Hematopoietic multipotent progenitor cell treated with erythropoietin and hydrocortisone succinate and interleukin-3 and kit ligand, for 8 days (in vitro differentiated cells): ENCODE results near the gene OR2AP1.
"Not testable (repeated sequence)": the region's sequence is repeated elsewhere in the genome, so short reads cannot be mapped to it uniquely, and the experiment has no call there.

ENCODE experiments used
- DNase-seq: peaks from one replicate; pipeline ENCODE4 v3.0.0-alpha.2; 2015

Gene OR2AP1

DNA sequence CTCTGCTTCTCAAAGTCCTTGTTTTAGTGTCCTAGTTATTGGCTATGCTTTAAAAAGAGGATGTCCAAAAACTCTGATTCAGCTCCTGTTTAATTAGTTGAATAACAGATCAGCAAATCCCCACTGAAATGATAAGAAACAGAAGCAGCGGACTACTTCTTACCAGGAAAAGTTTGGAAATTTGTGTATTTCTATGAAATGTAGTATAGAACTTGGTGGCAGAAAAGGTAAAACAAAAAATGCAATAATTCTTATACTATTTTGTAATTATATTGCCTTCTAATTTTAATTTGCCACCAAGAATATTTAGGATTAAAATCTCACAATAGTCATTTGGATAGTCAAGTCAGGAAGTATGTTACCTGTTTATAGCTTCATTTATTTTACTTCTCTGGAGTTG, at the start of gene OR2AP1:
Gene OR2AP1 (plus strand): TSS at position 301 of the 400 bp plus-strand sequence. CDS start 1,947 bp downstream, outside the sequence.
- DNase-seq: no peak

DNA sequence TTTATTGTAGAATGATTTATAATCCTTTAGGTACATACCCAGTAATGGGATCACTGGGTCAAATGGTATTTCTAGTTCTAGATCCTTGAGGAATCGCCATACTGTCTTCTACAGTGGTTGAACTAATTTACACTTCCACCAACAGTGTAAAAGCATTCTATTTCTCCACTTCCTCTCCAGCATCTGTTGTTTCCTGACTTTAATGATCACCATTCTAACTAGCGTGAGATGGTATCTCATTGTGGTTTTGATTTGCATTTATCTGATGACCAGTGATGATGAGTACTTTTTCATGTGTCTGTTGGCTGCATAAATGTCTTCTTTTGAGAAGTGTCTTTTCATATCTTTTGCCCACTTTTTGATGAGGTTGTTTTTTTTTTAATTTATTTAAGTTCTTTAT, 24.0 kb upstream of the OR2AP1 start:
- DNase-seq: not testable (repeated sequence)

DNA sequence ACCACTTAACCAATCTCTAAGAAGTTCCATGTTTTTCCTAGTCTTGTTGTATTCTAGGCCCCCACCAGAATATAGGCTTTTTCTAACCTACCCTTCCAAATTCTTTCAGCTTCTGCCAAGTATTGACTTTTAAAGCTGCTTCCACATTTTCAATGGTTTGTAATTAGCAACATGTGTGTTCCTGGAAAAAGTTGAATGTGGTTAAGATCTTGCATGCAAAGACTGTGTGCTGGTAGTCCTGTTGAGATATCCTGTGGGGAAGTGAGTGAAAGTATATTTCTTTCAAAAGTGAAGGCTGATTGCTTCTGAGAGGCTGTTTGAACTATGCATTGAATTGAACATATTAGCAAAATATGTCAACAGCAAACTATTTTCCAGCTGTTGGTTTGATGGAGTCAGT, 23.5 kb upstream of the OR2AP1 start:
- DNase-seq: peak; percentile 17

DNA sequence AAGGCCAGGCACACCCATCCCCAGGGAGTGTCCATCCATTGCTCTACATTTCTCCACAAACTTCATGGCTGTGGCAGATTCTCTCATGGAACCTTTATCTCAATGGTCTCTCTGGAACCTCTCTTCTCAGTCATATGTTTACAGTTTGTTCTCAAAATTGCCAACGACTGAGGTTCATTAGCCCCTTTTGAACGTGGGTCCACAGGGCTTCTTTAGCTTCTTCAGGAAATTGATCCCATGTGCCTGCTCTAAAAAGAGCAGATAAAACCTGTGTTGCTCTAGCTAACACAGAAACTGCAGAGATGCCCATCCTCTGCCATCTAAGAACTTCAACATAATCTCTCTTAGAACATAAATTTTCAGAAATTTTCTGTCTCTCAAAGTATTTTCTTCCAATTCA, 23.0 kb upstream of the OR2AP1 start, which contains the start of gene OR6C4:
Gene OR6C4 (plus strand): TSS at position 301 of the 400 bp plus-strand sequence. CDS start 1,625 bp downstream, outside the sequence.
- no peak for DNase-seq

DNA sequence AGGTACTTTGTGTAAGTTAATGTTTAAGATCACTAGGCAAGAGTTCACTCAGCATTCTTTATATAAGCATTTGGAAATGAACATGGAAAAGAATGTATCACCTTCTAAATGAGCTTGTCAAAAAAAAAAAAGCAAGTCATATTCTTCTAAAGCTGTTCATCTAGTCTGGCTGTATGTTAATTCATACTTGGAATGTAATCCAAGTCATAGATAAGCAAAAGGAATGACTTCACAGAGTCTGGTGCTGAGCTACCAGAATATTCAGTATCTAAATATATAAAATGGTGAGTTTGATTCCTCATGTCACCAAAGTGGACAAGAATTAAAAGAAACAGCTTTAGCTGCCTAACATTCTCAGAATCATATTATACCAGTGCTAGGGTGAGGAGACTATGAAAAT, 18.0 kb upstream of the OR2AP1 start:
- DNase-seq: no peak

DNA sequence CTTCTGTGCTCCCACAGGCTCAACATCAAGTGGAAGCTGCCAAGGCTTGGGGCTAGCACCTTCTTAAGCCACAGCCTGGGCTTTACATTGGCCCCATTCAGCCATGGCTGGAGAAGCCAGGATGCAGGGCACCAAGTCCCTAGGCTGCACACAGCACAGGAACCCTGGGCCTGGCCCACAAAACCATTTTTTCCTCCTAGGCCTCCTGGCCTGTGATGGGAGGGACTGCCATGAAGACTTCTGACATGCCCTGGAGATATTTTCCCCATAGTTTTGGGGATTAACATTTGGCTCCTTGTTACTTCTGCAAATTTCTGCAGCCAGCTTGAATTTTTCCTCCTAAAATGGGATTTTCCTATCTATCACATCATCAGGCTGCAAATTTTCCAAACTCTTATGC, 2.2 kb upstream of the OR2AP1 start:
- not testable (repeated sequence) for DNase-seq

DNA sequence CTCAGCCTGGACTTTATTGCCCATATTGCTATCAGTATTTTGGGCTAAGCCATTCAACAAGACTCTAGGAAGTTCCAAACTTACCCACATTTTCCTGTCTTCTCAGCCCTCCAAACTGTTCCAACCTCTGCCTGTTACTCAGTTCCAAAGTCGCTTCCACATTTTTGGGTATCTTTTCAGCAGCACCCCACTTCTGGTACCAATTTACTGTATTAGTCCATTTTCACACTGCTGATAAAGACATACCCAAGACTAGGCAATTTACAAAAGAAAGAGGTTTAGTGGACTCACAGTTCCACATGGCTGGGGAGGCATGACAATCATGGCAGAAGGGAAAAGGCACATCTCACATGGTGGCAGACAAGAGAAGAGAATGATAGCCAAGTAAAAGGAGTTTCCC, 1.6 kb upstream of the OR2AP1 start:
- DNase-seq: not testable (repeated sequence)

DNA sequence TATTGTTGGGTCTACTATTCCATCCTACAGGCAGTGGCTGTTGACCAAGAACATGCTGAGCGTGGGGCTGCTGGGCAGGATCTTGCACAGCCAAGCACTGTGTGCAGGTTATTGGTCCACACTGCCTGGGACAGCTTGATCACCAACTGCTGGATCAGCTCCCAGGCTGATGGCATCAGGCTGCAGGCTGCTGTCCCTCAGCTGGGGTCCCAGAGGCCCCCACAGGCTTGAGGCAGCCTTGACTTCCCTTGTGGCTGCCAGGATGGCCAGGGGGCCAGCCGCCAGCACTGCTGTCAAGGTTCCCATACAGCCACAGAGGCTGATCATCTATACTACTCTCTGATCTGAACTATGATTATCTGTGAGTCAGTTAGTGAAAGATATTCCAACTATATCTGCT, 9.8 kb downstream of the OR2AP1 start:
- no peak for DNase-seq

DNA sequence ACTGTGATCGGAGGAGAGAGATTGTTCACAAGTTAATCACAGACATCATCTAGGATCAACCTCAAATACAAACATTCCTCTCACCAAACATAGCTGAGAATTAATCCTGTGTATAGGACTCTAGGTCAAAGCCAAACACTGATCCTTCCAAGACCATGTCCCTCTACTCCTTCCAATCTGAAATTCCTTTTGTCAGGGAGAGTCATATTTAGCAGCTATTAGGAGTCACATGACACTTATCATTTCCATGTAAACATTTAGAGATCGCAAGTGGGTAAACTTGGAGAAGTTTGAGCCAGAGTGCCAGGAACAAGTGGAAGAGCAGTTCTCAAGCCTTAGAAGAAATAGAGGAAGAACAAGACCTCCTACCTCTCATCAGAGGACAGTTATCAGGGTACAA, 13.5 kb downstream of the OR2AP1 start:
- DNase-seq: no peak

DNA sequence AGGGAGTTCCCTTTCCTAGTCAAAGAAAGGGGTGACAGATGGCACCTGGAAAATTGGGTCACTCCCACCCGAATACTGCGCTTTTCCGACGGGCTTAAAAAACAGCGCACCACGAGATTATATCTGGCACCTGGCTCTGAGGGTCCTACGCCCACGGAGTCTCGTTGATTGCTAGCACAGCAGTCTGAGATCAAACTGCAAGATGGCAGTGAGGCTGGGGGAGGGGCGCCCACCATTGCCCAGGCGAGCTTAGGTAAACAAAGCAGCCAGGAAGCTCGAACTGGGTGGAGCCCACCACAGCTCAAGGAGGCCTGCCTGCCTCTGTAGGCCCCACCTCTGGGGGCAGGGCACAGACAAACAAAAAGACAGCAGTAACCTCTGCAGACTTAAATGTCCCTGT, 17.9 kb downstream of the OR2AP1 start:
- DNase-seq: not testable (repeated sequence)

DNA sequence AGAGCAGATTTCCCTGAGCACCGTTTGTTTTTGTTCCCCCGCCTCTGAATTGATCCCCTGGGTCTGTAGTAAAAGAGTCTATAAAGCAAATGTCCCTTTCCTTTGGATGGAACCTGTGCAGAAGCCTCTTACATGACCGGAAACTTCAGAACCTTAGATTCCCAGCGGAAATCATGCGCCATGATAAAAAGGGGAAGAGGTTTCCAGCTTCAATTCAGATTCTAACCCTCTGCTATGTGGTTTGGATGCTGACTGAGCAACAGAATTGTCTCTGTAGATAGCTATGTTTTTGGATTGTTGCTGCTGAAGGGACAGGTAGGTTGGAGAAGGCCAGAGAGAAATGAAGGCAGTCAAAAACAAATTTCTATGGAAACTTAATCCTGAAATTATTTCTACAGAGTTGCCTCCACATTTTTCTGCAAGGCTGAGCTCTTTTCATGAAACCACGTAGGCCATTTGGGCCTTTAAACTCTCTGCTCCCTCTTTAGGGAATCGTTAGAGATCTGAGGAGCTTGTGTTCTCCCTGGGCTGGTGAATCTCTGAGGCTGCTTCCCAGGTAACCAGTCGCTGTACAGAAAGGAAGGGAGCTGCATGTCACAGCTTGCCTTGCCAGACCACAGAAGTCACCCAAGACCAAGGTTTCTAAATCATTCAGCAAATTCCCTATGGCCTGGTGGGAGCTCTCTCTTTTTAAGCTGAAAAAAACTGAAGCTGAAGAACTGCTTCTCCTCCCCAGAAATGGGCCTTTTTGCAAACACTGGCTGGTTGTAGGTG, 35.7 kb downstream of the OR2AP1 start:
- DNase-seq: no peak

DNA sequence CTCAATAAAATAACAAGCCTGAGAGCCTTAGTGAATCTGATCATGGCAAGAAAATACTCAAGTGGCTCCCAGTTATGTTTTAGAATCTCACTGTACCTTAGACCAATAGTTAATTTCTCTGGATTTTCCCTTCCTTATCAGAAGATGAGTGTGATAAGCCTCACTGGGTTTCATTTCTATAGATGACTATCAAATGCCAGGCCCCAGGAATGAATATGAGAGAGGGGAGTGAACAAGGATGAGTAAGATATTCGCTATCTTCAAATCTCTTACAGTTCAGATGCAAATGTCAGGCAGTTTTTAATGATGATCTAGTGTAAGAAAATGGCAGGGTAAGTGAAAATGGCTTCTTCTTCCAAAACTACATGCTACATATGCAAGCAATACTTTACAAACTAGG, 38.3 kb downstream of the OR2AP1 start:
- DNase-seq: no peak

DNA sequence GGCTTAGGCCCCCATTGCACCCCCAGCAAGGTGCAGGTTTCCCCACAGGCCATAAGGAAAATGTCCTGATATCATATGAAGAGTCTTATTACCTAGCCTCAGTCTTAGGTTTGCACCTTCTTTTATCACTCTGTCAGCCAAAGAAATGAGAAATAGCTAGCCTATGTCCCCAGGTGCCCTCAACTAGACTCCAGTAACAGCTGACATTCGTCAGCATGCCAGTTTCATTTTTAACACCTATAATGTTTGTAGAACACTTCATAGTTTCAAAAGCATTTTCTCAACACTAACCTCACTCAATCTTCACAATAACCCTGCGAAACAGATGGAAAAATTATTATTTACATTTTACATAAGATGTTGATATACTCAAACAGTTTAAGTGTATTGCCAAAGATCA, 40.4 kb downstream of the OR2AP1 start:
- no peak for DNase-seq

DNA sequence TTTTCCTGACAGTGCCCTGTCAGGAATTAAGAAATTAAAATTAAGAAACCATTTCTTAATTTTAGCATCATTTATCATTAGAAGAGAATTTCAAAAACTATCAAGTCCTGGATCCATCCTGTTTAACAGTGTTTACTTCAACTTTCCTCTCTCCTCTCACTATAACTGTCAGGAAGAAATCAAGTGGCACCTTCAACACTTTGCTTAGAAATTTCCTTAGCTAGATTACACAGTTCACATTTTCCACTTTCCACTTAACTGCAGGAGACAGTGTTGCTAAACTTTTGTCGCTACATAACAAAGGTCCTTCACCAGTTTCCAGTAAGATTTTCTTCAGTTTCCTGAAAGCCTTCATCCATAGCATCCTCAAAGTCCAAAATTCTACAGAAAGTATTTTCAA, 42.5 kb downstream of the OR2AP1 start:
- no peak for DNase-seq

DNA sequence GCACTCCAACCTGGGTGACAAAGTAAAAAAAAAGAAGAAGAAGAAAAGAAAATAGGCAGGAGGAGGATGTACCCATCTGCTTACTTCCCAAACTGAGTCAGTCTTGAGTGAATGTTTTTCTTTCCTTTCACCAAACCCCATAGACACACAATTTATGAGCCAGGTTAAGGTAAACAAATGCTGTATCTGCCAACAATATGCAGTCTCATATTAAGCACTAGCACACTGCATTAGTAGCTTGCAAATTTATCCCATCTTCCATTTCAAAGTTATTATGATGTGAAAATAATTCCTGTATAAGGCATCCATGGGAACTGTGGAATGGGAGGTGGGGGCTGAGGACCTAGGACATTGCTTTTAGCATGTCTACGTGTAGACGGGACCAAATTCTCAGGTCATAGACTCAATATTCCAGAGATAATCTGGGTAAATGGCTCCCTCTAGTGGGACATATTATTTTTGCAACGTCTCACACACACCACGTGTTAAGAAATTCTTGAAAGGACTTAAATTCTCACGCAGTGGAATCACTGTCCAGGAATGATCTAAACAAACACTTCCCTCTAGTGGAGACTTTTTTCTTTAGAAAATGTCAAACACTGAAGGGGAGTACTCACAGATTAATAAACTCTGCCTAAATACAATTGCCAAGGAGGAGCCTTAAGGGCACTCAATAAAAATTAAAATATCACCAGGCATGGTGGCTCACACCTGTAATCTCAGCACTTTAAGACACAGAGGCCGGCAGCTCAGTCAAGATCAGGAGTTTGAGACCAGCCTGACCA, 47.3 kb downstream of the OR2AP1 start:
- DNase-seq: peak; percentile 91

DNA sequence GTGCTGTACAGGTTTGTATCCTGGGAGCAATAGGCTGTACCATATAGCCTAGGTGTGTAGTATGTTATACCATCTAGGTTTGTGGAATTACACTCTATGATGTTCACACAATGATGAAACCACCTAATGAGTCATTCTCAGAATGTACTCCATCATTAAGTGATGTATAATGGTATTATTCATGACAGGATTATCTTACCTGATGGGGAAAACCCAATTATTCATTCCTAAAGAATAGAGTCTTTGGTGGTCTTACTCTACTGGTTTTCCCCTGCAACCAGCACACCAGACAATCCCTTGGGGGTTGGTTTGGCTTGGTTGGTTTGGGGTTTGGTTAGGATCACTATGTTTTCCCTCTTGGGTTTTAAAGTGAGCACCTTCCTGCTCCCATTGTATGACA, 51.8 kb downstream of the OR2AP1 start:
- no peak for DNase-seq
